OCI-LY1 (cell line): ENCODE measurements around the gene ADAT2.

Experiments
- EZH2 ChIP-seq: fragments of 200-600 bp; sonication (generic), shearing (Covaris generic); IDR thresholded peaks from 2 replicates; pipeline ENCODE4 v1.8.0; 2017; ENCODE audit warnings: borderline replicate concordance, mixed run types, mild to moderate bottlenecking, antibody characterized with exemption, low read length, moderate library complexity, mixed read lengths
- TF ChIP-seq, protein P1 (sequence below): fragments of 200-600 bp; sonication (generic), shearing (Covaris generic); IDR thresholded peaks from 2 replicates; pipeline ENCODE4 v1.5.1; 2017; ENCODE audit warnings: mild to moderate bottlenecking, antibody characterized with exemption, low read length, moderate library complexity, mixed read lengths

DNA sequence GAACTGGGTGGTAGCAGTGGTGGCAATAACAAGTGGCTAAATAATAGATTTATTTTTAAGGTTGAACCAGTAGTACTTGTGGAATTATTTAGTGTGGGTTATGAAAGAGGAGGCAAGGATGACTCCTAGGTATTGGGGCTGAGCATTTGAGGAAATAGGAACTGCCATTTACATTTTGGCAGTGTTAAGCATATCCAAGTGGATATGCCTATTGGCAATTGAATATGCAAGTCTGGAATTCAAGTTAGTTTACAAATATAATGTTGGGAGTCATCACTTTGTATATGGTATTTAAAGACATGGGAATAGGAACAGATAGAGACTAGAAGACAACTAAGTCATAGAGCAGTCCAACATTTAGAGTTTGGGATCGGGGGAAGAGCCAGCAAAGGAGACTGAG, 26.1 kb upstream of the ADAT2 start:
- TF ChIP-seq, protein P1, sequence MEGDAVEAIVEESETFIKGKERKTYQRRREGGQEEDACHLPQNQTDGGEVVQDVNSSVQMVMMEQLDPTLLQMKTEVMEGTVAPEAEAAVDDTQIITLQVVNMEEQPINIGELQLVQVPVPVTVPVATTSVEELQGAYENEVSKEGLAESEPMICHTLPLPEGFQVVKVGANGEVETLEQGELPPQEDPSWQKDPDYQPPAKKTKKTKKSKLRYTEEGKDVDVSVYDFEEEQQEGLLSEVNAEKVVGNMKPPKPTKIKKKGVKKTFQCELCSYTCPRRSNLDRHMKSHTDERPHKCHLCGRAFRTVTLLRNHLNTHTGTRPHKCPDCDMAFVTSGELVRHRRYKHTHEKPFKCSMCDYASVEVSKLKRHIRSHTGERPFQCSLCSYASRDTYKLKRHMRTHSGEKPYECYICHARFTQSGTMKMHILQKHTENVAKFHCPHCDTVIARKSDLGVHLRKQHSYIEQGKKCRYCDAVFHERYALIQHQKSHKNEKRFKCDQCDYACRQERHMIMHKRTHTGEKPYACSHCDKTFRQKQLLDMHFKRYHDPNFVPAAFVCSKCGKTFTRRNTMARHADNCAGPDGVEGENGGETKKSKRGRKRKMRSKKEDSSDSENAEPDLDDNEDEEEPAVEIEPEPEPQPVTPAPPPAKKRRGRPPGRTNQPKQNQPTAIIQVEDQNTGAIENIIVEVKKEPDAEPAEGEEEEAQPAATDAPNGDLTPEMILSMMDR, result no peak
- no peak for TF ChIP-seq EZH2
